IMR-90 (cell line): Measurements from ENCODE around the gene RPTOR. TPM values are rescaled to one million over a fixed set of nuclear protein-coding genes. Genes with fewer than 3 reads are reported as not detected.

Experiments
- ATAC-seq: fragments of 200-7000 bp; cut with Tn5 transposase; 2 replicates; pipeline ENCODE4 v1.9.1; 2020; ENCODE audit warnings: low read depth, mild to moderate bottlenecking, moderate library complexity
- BruUV-seq: library from RNA; stranded (reverse); fragments of 400-500 nt; replicated peaks from 2 replicates; lab custom pipeline; 2021; lab: Mats Ljungman, UMichigan
- CTCF ChIA-PET: fragments of 300-600 bp; formaldehyde crosslinking; extraction: SDS; loops from one replicate; lab custom pipeline; 2021; ENCODE audit warnings: antibody characterized with exemption; lab: Yijun Ruan, JAX
- POLR2A ChIA-PET: fragments of 300-600 bp; sonication (Branson Sonifier 250); formaldehyde crosslinking; loops from one replicate; lab custom pipeline; 2022; ENCODE audit warnings: antibody characterized with exemption; ENCODE audit not compliant: unreplicated experiment; lab: Charles Lee
- DNase-seq: peaks from one replicate; pipeline ENCODE4 v3.0.0; 2013
- H2AFZ ChIP-seq: replicated peaks from 2 replicates; pipeline ENCODE3; 2013; ENCODE audit warnings: low read length, mild to moderate bottlenecking; ENCODE audit not compliant: poor library complexity
- H2AK5ac ChIP-seq: 2 replicates; pipeline ENCODE4 v1.6.1; 2013; ENCODE audit warnings: low read depth, low read length, inconsistent platforms
- H2AK9ac ChIP-seq: replicated peaks from 2 replicates; pipeline ENCODE3; 2013; ENCODE audit warnings: mild to moderate bottlenecking, low read depth, low read length, moderate library complexity; ENCODE audit not compliant: poor library complexity
- H2BK120ac ChIP-seq: 2 replicates; pipeline ENCODE4 v1.6.1; 2013; ENCODE audit warnings: low read depth, low read length, inconsistent platforms
- H2BK15ac ChIP-seq: 3 replicates; pipeline ENCODE4 v1.6.1; 2013; ENCODE audit warnings: low read depth, low read length, inconsistent platforms
- H2BK20ac ChIP-seq: 2 replicates; pipeline ENCODE4 v1.6.1; 2013; ENCODE audit warnings: low read depth, mild to moderate bottlenecking, inconsistent platforms, low read length, moderate library complexity
- H2BK5ac ChIP-seq: 2 replicates; pipeline ENCODE4 v1.6.1; 2013; ENCODE audit warnings: mild to moderate bottlenecking, low read depth, low read length, inconsistent platforms; ENCODE audit not compliant: poor library complexity, severe bottlenecking
- H3K14ac ChIP-seq: replicated peaks from 2 replicates; pipeline ENCODE4 v1.6.1; 2013; ENCODE audit warnings: low read depth, low read length, inconsistent platforms
- H3K18ac ChIP-seq: 2 replicates; pipeline ENCODE4 v1.6.1; 2013; ENCODE audit warnings: low read depth, low read length, control low read depth
- H3K23ac ChIP-seq: 2 replicates; pipeline ENCODE4 v1.6.1; 2013; ENCODE audit warnings: low read depth, low read length, inconsistent platforms
- H3K27ac ChIP-seq: 2 replicates; pipeline ENCODE4 v1.5.1; 2013; ENCODE audit warnings: mild to moderate bottlenecking, control low read depth, low read length; ENCODE audit not compliant: insufficient read depth
- H3K27me3 ChIP-seq: 2 replicates; pipeline ENCODE4 v1.6.1; 2013; ENCODE audit warnings: low read length; ENCODE audit not compliant: control insufficient read depth, insufficient read depth
- H3K36me3 ChIP-seq: 2 replicates; pipeline ENCODE4 v1.6.1; 2013; ENCODE audit warnings: low read length, mixed read lengths; ENCODE audit not compliant: control insufficient read depth, insufficient read depth
- H3K4ac ChIP-seq: 2 replicates; pipeline ENCODE4 v1.6.1; 2013; ENCODE audit warnings: low read depth, low read length, inconsistent platforms
- H3K4me1 ChIP-seq: 2 replicates; pipeline ENCODE4 v1.6.1; 2013; ENCODE audit warnings: low read length, mixed read lengths; ENCODE audit not compliant: control insufficient read depth, insufficient read depth
- H3K4me2 ChIP-seq: 2 replicates; pipeline ENCODE4 v1.6.1; 2013; ENCODE audit warnings: low read depth, mild to moderate bottlenecking, control low read depth, low read length, moderate library complexity
- H3K4me3 ChIP-seq: 2 replicates; pipeline ENCODE4 v1.5.1; 2013; ENCODE audit warnings: low read depth, mild to moderate bottlenecking, control low read depth, low read length, moderate library complexity; ENCODE audit not compliant: insufficient read depth
- H3K56ac ChIP-seq: 2 replicates; pipeline ENCODE4 v1.6.1; 2013; ENCODE audit warnings: low read length, inconsistent platforms; ENCODE audit not compliant: insufficient read depth; ENCODE audit errors: extremely low read depth
- H3K79me1 ChIP-seq, 2 experiments: 2 replicates each; pipeline ENCODE4 v1.6.1; 2013; ENCODE audit warnings: low read length in 2 of 2, inconsistent platforms in 1 of 2, low read depth in 1 of 2
- H3K9ac ChIP-seq: 2 replicates; pipeline ENCODE4 v1.6.1; 2013; ENCODE audit warnings: low read depth, low read length, control low read depth
- H3K9me1 ChIP-seq: 2 replicates; pipeline ENCODE4 v1.6.1; 2013; ENCODE audit warnings: low read length, inconsistent platforms; ENCODE audit not compliant: insufficient read depth
- H3K9me3 ChIP-seq: 2 replicates; pipeline ENCODE4 v1.6.1; 2013; ENCODE audit warnings: low read length; ENCODE audit not compliant: control insufficient read depth, insufficient read depth
- H4K20me1 ChIP-seq: 2 replicates; pipeline ENCODE4 v1.6.1; 2013; ENCODE audit warnings: low read length, inconsistent platforms; ENCODE audit not compliant: insufficient read depth
- H4K5ac ChIP-seq: 2 replicates; pipeline ENCODE4 v1.6.1; 2013; ENCODE audit warnings: mild to moderate bottlenecking, low read depth, low read length, control low read depth
- H4K8ac ChIP-seq, 2 experiments: 2 replicates each; pipeline ENCODE4 v1.6.1; 2013; ENCODE audit warnings: low read depth in 2 of 2, low read length in 2 of 2, control low read depth in 1 of 2, inconsistent platforms in 1 of 2
- H4K91ac ChIP-seq: 2 replicates; pipeline ENCODE4 v1.6.1; 2013; ENCODE audit warnings: low read depth, low read length, inconsistent platforms; ENCODE audit not compliant: insufficient read depth
- CHD1 ChIP-seq: IDR thresholded peaks from 2 replicates; pipeline ENCODE4 v1.6.1; 2012; ENCODE audit warnings: low read depth, low read length, improper control_type of control experiment
- CTCF ChIP-seq: conservative IDR thresholded peaks from 2 replicates; pipeline ENCODE4 v1.5.1; 2012; ENCODE audit warnings: mild to moderate bottlenecking, low read depth, low read length, improper control_type of control experiment
- FOS ChIP-seq: fragments of 150-350 bp; IDR thresholded peaks from 2 replicates; pipeline ENCODE4 v1.6.1; 2016; ENCODE audit warnings: low read depth, low read length
- MXI1 ChIP-seq: IDR thresholded peaks from 2 replicates; pipeline ENCODE4 v1.6.1; 2012; ENCODE audit warnings: low read depth, mild to moderate bottlenecking, low read length, moderate library complexity, borderline replicate concordance
- POLR2A ChIP-seq: IDR thresholded peaks from 2 replicates; pipeline ENCODE4 v1.6.1; 2012; ENCODE audit warnings: mild to moderate bottlenecking, low read depth, low read length
- RFX5 ChIP-seq: IDR thresholded peaks from 2 replicates; pipeline ENCODE4 v1.8.0; 2012; ENCODE audit warnings: low read depth, mild to moderate bottlenecking, low read length, moderate library complexity
- WGBS, 2 experiments: methylation state at CpG; one replicate each; pipeline versions ENCODE4 v1.1.5 to v1.1.7; 2013; ENCODE audit warnings: missing lambda C conversion rate in 2 of 2; ENCODE audit not compliant: insufficient read length in 1 of 2; ENCODE audit errors: extremely low coverage in 2 of 2; 5-methylcytosine and 5-hydroxymethylcytosine counted together
- dilution Hi-C: fragments of 300-500 bp; cut with HindIII; formaldehyde crosslinking; loops from one replicate; pipeline ENCODE4 v1.14.3; 2018; ENCODE audit warnings: low sequenced_read_pairs; ENCODE audit not compliant: unreplicated experiment
- in situ Hi-C: fragments of 300-500 bp; cut with MboI; formaldehyde crosslinking; loops from 3 replicates; pipeline ENCODE4 v1.14.3; 2019; ENCODE audit warnings: low sequenced_read_pairs, inconsistent platforms, mixed read lengths
- intact Hi-C: fragments of 100-400 bp; cut with micrococcal nuclease; formaldehyde crosslinking; loops from 2 replicates; pipeline ENCODE4 v1.10.0; 2022
- polyA plus RNA-seq, 3 experiments: library from polyadenylated mRNA; depleted of rRNA; stranded (reverse); fragments of >200 nt; gene quantifications; 2 replicates each; pipeline ENCODE4 v1.2.3, GENCODE V29; 2012; ENCODE audit warnings: low replicate concordance in 1 of 3
- total RNA-seq: library from RNA; depleted of rRNA; stranded (reverse); fragments of >200 nt; gene quantifications from 2 replicates; pipeline ENCODE4 v1.2.3, GENCODE V29; 2012

RPTOR gene
- total and polyA plus RNA-seq, 2 of the 4 experiments (the other 2 are of a cell fraction), result 10.8 to 14.7 TPM

GRCh38 chr17:80786470-80786869, 241.8 kb downstream of the RPTOR start:
- TF ChIP-seq MXI1, result no peak
- TF ChIP-seq CHD1, result no peak
- no peak for TF ChIP-seq CTCF
- no peak for TF ChIP-seq POLR2A
- TF ChIP-seq FOS, result no peak
- TF ChIP-seq RFX5, result no peak
- peak overlapping the region; percentile 21; the same call in 1 of the 2 replicates for H2BK120ac ChIP-seq
- no peaks in the 10 kb centered on the region for H3K27me3 ChIP-seq
- dilution Hi-C loops (no loop called here), intact Hi-C loops (no loop called here), in situ Hi-C loops (no loop called here)
- H3K9me1 ChIP-seq, result peaks cover 33% of the 10 kb centered on the region
- H4K5ac ChIP-seq, result peak overlapping the region; percentile 21; the same call in 1 of the 2 replicates
- H2AK9ac ChIP-seq, result no peak overlapping the region
- no peak overlapping the region for H2AFZ ChIP-seq
- WGBS, 2 experiments, result 90% methylated on average over 3 of the region's 9 CpGs; no CpG with 5 or more reads in 1 of the 2 experiments
- H2BK20ac ChIP-seq, result peak overlapping the region; percentile 15; the same call in 1 of the 2 replicates
- H3K4me2 ChIP-seq, result no peak overlapping the region
- ChIA-PET CTCF (no interaction called here), POLR2A (no interaction called here)
- H3K14ac ChIP-seq, result no peak overlapping the region
- DNase-seq (no peak), ATAC-seq (no peak)
- peak overlapping the region; percentile 42 for H3K4ac ChIP-seq
- peaks cover 38 to 79% of the 10 kb centered on the region in 2 experiments for H3K79me1 ChIP-seq
- H3K9me3 ChIP-seq, result no peaks in the 10 kb centered on the region
- H3K18ac ChIP-seq, result no peak overlapping the region
- peaks cover 29% of the 10 kb centered on the region for H3K4me1 ChIP-seq
- no peak overlapping the region for H3K9ac ChIP-seq
- no peaks in the 10 kb centered on the region for H3K36me3 ChIP-seq
- peak overlapping the region; percentile 22 for H2BK5ac ChIP-seq
- BruUV-seq, result no TSS peak
- H4K91ac ChIP-seq, result peak overlapping the region; percentile 60
- peak overlapping the region; percentile 61; the same call in 1 of the 3 replicates for H2BK15ac ChIP-seq
- no peak overlapping the region for H3K27ac ChIP-seq
- peak overlapping the region; percentile 41 for H2AK5ac ChIP-seq
- no peak overlapping the region for H3K4me3 ChIP-seq
- H3K56ac ChIP-seq, result no peak overlapping the region
- no peak overlapping the region; a peak in 1 of 4 replicates for H4K8ac ChIP-seq
- H4K20me1 ChIP-seq, result no peaks in the 10 kb centered on the region
- no peak overlapping the region for H3K23ac ChIP-seq
